Stimulated activated CD4-positive, alpha-beta T cell treated with anti-CD3 and anti-CD28 coated beads, Interleukin-4, amount 100 ng/mL, for 1 hour (primary cell): ENCODE data around the gene SSB.
"Not testable (repeated sequence)": the region's sequence is repeated elsewhere in the genome, so short reads cannot be mapped to it uniquely, and the experiment has no call there.

Experiments
- DNase-seq: peaks from one replicate; pipeline ENCODE4 v3.0.0-alpha.2; 2020

The SSB gene

DNA sequence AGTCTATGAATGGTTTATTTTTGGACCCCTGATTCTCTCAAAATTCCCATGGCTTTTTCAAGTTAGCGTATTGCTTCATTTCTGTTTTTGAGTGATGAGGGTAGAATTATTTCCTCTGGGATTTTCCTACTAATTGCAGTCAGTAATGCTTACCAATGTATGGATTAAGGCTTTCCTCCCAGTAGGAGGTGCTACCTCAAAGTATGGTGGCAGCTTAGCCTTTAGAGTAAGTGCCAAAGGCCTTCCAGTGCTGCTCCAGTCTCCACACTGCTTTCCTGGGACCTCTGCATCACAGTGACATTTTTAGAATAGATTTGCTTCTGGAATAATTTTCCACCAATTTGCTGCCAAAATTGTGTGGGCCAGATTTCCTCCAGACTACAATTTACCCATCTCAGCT, 16.2 kb upstream of the SSB start:
- DNase-seq = no peak

DNA sequence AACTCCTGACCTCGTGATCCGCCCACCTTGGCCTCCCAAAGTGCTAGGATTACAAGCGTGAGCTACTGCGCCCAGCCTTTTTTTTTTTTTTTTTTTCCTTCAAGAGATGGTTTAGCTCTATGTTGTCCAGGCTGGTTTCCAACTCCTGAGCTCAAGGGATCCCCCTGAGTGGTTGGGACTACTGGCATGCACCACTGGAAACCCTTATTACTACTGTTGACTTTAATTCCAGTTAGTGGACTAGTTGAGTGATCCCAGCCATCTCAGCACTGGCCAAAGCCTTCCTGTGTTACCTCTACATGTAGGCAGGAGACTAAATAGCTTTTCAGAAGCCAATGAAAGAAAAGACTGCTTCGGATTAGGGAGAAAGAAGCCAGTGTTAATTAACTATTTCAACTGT, 8.1 kb upstream of the SSB start:
- no peak for DNase-seq

DNA sequence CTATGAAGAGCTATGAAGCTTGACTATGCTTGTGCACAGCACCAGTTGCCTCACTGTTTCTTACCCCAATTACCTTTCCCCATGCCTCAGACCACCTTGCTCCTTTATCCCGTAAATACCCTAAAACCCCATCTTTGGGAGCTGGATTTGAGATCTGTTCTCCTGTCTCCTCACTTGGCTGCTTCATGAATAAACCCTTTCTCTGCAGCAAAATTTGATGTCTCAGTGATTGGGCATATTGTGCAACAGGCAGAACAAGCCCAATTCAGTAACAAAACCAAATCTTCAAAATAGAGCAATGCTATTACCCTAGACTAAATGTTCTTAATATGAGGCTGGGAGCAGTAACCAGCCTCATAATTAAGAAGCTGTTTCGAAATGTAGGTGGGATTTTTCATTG, 3.5 kb upstream of the SSB start:
- no peak for DNase-seq

DNA sequence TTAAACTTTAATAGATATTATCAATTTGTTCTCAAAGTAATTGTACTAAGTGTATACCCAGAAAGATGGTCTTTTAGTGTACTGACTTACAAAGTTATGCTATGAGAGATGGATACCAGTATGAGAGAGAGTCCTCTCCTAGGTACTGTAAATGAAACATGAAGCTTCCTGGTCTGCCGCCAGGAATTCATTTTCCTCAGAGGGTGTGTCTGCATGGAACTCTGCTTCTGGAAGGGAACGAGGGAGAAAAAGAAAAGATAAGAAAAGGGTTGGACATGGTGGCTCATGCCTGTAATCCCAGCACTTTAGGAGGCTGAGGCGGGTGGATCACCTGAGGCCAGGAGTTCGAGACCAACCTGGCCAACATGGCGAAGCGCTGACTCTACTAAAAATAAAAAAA, 2.2 kb upstream of the SSB start:
- DNase-seq = no peak

DNA sequence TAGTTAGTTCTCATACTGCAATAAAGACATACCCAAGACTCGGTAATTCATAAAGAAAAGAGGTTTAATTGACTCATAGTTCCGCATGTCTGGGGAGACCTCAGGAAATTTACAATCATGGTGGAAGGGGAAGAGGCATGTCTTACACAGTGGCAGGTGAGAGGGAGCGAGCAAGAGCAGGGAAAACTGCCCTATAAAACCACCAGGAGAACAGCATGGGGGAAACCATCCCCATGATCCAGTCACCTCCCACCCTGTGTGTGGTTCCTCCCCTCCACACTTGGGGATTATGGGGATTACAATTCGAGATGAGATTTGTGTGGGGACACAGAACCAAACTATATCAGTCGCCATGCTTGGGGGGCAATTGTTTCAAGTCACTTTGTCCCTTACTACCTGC, 1.1 kb upstream of the SSB start:
- no peak for DNase-seq

DNA sequence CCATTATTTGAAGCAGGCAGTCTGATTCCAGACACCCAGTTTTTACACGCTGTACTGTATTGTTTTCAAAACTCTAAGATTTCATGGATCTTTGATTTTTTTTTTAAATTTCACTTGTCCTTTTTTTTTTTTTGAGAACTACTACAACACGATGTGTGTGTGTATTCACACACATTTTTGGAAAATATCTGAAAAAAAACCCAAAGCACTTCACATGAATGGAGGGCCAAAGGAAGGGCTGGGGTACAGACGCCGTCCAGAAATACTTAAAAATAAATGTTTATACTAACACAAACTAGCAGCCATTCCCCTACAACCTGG, 314 bp upstream of the SSB start:
- DNase-seq = no peak

DNA sequence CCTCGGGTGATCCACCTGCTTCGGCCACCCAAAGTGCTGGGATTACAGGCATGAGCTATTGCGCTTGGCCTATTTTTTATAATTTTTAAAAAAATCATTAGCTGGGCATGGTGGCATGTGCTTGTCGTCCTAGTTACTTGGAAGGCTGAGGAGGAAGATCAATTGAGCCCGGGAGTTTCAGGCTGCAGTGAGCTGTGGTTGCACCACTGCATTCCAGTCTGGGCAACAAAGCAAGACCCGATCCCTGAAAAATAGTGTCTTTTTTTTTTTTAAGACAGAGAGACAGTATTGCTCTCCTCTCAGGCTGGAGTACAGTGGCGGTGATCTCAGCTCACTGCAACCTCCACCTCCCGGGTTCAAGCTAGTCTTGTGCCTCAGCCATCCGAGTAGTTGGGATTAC, 4.8 kb downstream of the SSB start:
- DNase-seq = no peak

DNA sequence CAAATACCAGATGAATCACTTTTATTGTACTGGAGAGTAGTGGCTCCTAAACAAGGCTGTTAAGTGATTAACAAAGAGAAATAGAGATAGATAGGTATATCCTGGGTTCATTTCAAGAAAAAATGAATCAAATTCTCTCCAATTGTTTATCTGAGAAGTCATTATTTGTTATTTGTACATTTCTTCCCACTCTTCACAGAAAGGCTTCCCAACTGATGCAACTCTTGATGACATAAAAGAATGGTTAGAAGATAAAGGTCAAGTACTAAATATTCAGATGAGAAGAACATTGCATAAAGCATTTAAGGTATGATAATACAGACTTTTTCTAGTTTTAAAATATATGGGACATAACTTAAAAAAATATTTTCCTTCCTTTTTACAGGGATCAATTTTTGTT, 7.9 kb downstream of the SSB start:
- no peak for DNase-seq

DNA sequence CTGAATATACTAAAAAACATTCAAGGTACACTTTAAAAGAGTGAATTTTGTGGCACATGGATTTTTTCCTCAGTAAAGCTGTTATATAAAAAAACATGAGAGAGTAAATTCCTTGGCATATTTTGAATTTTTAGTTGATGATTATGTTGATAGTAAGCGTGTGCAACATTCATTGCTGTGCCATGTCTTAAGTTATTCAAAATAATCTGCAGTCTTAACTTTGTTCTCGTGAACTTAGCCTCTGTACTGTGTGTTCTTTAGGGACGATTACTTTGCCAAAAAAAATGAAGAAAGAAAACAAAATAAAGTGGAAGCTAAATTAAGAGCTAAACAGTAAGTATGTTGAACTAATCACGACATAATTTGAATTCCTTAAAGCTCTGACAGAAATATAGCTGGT, 9.6 kb downstream of the SSB start:
- no peak for DNase-seq

DNA sequence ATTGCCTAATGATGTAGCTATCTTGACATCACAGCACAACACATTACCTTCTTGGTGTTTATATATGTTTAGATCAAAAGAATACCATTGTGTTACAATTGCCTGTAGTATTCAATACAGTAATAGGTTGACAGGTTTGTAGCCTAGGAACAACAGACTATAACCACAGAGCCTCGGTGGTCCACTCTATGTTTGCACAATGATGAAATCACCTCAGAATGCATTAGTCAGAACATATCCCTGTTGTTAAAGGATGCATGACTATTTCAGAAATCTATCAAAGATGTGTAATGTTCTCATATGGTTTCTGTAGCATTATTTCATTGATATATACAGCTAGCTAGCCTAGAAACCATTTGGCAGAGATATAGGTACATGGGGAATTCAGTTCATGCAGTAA, 17.2 kb downstream of the SSB start:
- no peak for DNase-seq

DNA sequence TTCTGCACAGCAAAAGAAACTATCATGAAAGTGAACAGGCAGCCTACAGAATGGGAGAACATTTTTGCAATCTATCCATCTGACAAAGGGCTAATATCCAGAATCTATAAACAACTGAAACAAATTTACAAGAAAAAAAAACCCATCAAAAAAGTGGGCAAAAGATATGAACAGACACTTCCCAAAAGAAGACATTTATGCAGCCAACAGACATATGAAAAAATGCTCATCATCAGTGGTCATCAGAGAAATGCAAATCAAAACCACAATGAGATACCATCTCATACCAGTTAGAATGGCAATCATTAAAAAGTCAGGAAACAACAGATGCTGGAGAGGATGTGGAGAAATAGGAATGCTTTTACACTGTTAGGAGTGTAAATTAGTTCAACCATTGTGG, 18.3 kb downstream of the SSB start:
- not testable (repeated sequence) for DNase-seq

DNA sequence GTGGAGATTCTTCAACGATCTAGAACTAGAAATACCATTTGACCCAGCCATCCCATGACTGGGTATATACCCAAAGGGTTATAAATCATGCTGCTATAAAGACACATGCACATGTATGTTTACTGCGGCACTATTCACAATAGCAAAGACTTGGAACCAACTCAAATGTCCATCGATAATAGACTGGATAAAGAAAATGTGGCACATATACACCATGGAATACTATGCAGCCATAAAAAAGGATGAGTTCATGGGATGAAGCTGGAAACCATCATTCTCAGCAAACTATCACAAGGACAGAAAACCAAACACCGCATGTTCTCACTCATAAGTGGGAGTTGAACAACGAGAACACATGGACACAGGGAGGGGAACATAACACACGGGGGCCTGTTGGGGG, 18.7 kb downstream of the SSB start:
- not testable (repeated sequence) for DNase-seq

DNA sequence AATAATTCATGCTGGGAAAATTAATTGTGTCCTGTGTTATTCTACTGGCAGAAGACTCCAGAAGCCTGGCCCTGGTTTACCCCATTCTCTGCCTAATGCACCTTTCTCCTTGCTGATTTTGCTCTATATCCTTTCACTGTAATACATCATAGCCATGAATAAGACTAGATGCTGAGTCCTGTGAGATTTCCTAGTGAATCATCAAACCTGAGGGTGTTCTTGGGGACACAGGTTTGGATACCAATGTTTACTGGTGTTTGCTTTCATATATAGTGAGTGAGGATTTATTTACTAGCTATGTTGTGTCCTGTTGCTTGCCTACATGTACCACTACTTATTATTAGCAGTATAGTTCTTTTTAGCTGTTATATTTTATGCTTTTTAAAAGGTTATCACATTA, 19.6 kb downstream of the SSB start:
- DNase-seq = no peak

DNA sequence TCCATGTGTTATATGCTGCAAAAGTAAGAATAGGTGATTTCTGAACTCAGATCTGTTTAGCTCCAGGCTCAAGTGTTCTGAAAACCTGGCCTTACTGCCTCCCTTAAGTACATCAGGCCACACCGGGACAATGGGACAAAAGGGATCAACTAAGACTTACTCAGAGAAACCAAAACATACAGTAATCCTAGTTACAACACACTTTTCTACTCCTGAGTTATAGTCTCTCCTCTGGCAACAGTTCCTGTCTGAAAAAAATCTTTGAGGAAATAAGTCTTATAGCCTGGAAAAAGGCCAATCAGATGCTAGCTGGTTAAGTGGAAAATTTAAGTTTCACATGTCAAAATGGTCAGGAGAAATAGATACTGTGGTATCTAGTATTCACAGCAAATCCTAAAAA, 20.4 kb downstream of the SSB start:
- no peak for DNase-seq

DNA sequence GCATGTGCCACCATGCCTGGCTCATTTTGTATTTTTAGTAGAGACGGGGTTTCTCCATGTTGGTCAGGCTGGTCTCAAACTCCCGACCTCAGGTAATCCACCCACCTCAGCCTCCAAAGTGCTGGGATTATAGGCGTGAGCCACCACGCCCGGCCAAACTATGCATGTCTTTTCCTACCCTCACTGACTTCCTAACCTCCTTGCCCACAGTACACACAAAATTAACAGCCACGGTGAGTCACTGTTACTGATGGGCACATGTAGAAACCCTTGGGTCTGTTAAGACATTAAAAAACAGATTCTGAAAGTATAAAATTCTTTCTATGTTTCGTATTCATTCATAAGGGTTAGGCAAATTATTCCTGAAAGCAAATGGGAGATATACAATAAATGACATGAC, 21.4 kb downstream of the SSB start:
- not testable (repeated sequence) for DNase-seq

DNA sequence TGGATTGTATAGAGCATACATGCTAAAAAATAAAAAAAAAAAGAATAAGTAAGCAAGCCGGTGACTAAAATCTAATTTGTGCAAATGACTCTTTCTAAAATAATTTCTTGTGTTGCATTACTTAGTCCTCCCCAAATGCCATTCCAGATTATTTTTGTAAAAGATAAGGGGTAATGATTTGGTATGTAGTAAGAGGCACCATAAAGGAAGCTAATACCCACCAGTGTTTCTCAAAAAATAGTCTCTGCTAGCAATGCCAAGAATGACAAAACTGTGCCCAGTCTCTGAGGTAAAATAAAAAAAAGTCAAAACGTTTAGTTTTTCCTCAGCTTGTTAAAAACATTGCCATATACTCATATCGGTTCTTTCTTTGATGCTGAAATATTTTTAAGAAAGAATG, 23.4 kb downstream of the SSB start:
- DNase-seq = no peak

DNA sequence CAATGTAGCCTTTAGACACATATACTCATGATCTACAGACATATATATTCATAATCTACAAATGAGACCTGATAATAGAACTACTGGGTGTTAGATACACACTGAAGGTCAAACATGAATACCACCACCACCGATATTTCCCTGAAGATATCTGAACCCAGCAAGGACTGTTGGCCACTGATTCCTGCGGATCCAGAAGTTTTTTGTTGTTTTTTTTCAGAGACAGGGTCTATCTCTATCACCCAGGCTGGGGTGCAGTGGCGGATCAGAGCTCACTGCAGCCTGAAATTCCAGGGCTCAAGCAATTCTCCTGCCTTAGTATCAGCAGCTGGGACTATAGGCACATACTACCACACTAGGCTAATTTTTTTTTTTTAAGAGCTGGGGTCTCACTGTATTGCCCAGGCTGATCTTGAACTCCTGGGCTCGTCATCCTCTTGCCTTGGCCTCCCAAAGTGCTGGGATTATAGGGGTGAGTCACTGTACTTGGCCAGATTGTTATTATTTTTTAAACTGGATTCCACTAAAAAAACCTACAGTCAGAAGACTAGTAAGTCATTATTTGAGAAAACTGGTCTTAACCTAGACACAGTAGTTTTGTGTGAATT, 24.2 kb downstream of the SSB start:
- DNase-seq = no peak

DNA sequence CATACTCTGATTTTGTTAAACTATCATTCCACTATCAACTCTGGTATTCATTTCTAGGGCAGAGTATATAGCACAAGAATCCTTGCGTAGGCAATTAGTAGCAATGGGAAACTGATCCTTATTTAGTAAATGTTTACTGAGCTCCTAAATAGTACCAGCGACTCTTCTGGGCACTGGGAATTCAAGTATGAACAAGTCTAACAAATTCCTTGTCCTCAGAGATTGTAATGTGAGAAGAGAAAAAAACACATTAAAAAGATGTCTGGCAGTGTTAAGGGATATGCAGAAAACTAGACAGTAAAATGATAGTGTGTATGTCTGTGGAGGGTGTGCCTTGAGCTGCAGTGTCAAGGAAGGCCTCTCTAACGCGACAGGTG, 25.3 kb downstream of the SSB start:
- no peak for DNase-seq

DNA sequence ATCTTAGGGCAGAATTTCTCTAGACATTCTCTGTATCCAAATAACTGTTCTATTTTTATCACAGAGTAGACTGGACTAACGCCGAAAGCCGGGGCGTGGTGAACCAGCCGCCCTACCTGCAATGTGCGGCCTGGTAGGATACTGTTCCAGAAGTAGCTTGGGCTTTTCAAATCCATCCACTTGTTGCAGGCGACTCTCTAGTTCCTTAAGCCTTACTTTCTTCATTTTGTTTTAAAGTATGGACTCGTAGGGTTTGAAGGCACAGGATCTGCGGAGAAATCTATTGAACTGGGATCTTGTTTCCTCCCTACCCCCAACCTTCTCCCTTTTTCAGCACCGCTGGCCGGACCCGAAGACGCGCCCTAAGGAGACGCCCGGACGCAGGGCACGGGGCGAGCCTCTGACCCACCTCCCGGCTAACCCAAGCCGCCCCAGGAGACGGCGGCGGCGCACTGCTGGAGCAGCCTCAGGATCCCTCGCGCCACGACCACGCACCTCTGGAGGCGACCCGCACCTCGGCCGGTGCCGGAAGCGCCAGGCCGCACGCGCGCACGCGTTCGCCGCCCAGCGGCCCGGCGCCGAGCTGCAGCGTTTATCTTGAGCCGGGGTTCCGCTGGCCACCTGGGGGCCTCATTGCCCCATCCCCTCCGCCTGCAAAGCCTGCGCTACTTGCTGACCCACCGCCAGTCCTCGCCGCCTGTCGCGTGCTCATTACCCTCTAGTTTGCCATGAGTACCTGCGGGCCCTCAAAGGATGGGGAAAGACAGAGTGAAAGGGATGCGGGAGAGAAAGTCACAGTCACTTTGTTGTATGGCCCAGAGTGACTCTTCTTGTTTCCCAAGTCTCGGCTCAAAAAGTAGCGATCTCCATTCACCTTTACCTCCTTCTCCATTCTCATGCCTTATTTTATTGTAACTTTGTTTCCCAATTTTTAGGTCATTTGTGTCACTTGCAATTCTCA, 26.0 kb downstream of the SSB start, which contains the start of gene METTL5:
Gene METTL5, minus strand, starts transcription at position 533 of the 961 bp plus-strand sequence. Its CDS starts 308 bp downstream, at position 225.
- peak; percentile 80 for DNase-seq

DNA sequence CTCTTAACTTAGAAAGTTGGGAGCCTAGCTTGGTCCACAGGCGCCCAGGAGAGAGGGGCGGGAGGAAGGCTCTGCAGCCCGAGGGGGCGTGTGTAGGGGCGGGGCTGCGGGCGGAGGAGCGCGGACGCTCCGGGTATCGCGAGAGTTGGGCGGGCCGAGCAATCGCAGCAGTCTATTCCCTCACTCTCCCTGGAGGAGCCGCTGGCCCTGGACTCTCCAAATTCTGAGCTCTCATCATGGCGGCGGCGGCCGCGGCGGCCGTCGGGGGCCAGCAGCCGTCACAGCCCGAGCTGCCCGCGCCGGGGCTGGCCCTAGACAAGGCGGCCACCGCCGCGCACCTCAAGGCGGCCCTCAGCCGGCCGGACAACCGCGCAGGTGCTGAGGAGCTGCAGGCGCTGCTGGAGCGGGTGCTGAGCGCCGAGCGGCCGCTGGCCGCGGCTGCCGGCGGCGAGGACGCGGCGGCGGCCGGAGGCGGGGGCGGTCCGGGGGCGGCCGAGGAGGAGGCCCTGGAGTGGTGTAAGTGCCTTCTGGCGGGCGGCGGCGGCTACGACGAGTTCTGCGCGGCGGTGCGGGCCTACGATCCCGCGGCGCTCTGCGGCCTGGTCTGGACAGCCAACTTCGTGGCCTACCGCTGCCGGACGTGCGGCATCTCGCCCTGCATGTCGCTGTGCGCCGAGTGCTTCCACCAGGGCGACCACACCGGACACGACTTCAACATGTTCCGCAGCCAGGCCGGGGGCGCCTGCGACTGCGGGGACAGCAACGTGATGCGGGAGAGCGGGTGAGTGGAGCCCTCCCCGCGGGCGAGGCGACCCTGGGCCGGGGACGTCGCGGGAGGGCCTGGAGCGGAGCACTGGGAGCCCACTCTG, 28.8 kb downstream of the SSB start, which contains the start of gene UBR3:
Gene UBR3, plus strand, starts transcription at position 183 of the 869 bp plus-strand sequence. Its CDS starts 54 bp downstream, at position 237.
- peak; percentile 93 for DNase-seq

DNA sequence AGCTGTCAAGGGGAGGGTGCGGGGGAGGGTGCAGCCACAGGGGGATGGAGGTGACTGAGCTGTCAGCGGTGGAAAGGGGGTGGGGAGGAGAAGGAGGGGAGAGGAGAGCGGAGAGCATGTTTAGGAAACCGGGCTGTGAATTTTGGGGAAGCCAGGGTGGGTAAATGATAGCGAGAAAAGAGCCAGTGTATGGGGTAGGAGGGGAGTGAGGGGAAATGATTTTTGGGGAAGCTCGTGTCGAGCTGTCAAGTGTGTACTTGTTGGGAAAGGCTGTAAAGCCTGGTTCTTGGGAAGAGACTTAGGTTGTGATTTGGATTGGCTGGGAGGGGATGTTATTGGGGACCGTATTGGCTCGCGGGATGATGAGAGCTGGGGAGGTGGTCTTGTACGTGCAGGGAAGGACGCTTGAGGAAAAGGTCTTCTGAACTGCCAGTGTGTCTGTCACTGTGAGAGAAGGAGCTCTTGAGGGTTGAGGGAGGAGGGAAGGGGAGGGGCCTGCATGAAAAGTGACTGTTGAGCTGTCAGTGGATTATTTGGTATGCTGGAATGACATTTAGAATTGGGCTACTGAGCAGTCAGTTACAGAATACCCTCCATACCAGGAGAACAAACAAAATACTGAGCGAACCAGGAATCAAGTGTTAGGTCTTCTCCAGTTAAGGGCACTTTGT, 29.6 kb downstream of the SSB start:
- DNase-seq = peak; percentile 57

DNA sequence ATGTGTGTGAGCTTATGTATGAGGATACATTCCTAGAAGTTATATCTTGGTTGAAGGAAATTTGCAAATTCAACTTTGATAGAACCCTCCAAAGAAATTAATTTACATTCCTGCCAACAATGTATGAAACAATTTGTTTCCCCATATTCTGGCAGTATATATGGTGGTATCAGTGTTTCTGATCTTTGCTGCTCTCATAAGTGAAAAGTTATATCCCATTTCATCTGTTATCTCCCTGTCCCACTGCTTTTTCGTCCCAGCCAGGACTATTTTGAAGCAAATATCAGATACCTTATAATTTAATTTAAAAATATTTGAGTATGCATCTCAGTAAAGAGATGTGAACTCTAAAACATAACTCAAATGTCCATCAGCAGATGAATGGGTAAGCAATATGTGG, 35.7 kb downstream of the SSB start:
- no peak for DNase-seq
